HG02884 (cell line): ENCODE measurements around the gene CFDP1.

ENCODE experiments used
- ATAC-seq: cut with Tn5 transposase; IDR thresholded peaks from one replicate; pipeline ENCODE4 v1.9.1; 2021; ENCODE audit warnings: mild to moderate bottlenecking, moderate library complexity; ENCODE audit not compliant: unreplicated experiment

Gene CFDP1

DNA sequence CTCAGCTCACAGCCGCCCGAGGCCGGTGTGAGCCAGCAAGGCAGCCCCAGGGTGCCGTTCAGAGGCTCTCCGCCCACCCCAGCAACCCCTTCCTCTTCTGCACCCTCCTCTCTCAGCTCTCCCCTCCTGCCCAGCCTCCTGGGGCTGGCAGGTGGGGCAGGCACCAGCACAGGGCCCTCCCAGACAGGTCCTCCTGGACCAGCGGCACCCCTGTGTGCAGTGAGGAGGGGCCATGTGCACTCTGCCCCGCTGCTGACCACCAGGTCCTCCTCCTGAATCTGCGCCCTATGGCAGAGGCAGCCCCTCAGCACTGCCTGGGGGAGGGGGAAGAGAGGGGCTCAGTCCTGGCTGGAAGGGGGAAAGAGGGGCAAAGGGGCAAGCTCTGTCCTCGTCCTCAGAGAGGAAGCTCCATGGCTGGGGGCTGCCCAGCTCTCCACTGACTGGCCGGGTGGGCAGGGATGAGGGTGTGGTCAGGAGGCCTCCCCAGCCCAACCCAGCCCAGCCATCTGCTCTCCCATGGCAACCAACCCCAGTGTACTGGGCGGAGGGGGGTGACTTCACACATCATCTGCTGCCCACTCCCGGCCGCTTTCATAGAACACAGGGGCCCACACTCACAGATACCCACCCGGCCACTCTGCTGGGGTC is 176.5 kb downstream of the CFDP1 start:
- ATAC-seq = no peak

DNA sequence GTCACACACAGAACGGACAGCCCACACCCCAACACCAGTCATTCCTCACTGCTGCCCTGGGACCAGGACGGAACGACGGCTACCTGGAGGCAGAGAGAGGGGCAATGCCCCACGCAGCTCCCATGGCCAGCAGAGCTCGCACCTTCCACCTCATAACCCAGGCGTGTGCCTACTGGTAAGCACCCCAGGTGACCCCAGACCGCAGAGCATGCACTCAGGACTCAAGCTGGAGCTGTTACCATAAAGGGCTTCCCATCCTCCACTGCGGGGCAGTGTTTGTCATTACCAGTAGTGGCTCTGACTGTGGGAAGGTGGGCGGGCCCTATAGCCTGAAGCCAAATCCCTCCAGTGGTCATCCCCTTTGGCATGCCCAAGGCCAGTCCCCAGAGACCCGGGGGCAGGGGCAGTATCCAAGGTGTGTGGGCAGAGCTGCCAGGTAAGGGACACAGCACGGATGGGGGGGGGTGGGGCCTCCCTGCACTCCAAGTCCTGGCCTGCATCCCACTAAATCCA is 177.2 kb downstream of the CFDP1 start:
- no peak for ATAC-seq

DNA sequence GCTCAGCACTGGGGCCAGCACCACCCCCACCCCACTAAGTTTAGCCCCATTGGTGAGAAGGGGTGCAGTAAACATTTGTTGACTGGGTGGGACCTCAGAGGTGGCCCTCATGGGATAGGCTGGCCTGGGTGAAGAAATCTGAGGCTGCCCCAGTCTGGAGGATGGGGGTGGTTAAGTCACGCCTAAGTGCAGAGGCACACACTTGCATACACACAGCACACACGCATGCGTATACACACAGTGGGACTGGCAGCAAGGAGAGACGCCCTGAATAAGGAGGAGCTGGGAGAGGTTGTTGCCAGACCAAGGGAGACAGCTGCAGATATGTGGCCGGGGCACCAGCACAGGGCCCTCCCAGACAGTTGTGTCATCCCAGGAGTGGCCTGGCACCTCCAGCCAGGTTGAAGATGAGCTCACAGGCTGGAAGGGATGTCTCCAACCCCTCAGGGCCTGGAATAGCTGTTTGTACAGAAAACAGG is 178.9 kb downstream of the CFDP1 start:
- ATAC-seq = no peak

GRCh38 chr16:75252946-75253911 is 180.1 kb downstream of the CFDP1 start:
- no peak for ATAC-seq

- ATAC-seq = no peak
These were observed 181.0 kb downstream of the CFDP1 start for GRCh38 chr16:75252049-75252864.

DNA sequence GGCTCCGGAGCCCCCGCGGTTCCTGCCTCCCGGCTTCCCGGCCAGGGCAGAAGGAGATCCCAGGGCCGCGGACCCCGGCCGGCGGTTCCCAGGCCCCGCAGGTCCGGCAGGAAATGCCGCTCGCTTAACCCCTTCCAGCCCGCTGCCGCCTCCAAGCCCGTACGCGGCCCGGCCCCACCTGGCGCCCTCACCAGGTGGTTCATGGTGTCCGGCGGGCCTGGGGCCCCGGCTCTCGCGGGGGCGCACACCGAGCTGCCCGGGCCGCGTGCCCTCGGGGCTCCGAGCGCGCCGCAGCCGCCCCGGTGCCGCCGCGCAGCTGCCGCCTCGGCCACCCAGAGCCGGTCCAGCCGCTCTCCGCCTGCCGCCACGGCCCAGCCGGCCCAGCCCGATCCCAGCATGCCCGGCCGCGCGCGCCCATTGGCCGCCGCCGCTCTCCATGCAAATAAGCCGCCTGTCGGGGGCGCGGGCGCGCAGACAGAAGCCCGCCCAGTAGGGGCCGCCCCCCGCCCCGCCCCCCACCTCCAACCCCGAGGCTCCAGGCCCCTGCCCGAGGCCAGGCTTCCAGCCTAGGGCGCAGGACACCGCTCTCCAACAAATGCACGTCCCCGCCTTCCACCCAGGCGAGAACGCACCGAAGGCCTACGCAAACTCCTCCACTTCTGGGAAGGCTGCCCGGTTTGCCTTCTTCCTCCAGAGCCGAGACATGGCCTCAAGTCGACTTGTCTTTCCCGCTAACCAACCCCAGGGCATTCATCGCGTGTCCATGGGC is 181.8 kb downstream of the CFDP1 start, which contains the start of gene BCAR1:
BCAR1 (minus strand) TSS at position 345 of the 769 bp plus-strand sequence; CDS start at position 203, 142 bp downstream.
- ATAC-seq = peak; percentile 74

- ATAC-seq = peak; percentile 30
These were observed 182.5 kb downstream of the CFDP1 start for GRCh38 chr16:75250809-75251279.

DNA sequence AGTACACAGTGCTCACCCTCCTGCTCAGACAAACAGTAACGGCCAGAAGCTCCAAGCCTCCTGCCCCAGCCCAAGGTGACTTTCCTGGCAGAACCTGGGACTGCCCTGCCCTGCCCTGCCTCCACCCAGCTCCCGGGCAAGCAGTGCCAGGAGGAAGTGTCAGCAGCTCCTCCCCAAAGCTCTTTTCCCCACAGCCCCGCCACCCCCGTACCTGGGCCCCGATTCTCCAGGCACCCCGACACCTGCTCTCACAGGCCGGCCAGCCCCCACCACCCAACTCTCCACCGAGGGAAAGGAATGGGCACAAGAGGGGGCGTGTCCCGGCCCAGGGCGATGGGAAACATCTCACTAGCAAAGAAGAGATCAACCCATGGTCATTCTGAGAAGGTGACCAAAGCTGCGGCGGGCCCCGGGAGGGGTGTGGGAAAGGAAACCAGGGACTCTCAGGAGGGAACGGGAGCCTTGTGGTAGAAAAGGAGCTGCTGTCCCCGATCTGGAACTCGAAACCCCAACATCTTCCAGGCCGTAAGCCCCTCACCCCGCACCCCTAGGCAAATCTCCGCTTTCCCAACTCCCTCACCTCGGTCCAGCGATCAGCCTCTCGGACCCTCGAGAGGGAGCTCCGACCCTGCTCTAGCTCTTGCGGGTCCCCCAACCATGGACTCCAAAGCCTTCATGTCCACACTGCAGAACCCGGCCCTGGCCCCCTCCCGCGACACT is 183.1 kb downstream of the CFDP1 start:
- ATAC-seq = no peak

- ATAC-seq = no peak
These were observed 183.9 kb downstream of the CFDP1 start for GRCh38 chr16:75249441-75249840.

DNA sequence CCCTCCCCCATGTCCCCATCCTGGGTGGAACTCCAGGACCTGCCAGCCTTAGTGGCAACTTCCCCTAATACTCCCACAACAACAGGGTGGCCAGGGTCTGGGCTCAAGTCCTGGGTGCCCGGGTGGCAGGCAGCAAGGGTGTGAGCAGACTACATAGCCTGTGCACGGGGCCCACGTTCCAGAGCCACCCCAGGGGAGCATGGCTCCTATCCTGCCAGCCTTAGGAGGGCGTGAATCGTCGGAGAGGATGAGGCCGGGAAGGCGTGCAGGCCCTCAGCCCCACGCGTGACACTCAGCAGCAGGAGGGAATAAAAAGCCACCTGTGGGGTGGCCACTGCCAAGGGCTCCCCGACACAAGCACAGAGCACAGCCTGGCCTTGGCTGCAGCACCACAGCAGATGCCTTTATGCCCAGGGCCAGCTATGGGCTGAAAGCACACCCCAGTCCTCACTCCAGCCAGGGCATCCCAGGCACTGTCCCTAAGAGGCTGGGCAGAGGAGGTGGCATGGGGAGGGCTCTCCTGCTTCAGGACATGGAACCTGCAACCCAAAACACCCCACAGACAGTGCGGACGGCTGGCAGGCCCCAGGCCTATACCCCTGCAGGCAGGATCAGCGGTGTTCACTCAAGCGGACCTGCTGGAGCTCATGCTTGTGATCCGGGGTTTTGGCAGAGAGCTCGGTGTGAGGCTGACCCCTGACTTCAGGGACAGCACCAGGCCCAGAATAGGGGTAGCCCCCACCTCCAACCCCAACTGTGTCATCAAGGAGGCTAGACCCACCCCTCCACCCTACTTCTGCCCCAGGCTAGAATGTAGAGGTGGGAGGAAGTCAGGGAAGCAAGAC is 184.5 kb downstream of the CFDP1 start:
- ATAC-seq = no peak

DNA sequence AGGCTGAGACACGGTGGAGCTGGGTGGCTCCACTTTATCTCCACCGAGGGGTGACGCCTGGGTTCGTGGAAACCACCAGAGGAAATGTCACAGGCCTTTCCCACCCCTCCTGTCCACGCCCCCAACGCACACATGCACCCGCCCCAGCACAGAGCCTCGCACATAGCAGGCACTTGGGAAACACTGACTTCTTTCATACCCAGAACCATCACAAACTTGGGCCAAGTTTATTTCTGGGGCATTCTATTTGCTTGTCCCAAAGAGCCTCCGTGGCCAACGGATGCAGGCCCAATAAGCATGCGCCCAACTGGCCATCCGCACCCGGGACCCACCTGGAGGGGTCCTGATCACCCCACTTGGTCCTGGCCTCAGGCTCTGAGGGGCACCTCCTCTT is 185.2 kb downstream of the CFDP1 start:
- ATAC-seq = no peak

DNA sequence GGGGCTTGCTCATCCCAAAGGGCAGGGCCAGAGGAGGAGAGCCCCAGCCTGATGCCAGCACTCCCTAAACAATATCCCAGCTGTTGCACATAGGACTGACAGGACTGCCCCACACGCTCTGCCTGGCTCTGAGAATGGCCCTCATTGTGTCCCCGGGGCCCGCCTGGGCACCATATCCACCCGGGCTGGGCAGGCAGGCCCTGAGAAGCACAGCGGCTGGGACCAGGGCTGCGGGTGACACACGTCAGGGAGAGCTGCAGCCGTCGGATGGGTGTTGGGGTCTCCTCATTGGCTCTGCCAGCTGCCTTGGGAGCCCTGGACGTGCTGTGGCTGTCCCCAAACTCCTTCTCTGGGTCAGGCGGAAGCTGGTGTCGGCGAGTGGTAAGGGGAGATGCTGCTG is 186.1 kb downstream of the CFDP1 start:
- ATAC-seq = no peak

DNA sequence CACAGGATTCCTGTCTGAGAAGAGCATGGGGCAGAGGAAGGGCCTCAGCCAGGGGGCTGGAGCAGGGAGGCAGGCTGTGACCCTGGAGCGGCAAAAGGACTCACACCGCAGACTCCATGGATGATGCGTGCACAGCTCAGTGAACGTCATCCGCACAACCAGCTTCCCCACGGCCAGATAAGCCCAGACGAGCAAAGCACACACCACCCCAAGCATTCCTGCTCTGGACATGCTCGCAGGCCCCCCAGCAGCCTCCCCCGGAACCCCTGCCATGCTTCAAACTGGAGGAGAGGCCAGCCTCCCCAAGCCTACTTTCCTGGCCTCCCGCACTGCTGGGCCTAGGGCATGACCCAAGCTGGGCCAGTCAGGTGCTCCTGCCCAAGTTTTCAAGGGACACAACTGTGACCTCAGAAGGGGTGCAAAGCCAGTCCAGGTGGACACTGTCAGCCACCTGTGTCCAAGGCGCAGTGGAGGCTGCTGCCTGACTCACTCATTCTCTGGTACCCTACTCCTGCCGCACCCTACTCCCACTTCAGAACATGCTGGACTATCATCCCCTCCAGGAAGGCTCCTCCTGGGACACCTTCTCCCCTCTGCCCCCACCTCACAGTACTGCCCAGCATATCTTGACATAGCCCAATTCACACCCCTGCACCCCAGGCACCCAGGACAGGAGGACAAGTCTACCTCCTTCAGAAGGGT is 186.6 kb downstream of the CFDP1 start:
- ATAC-seq = no peak

DNA sequence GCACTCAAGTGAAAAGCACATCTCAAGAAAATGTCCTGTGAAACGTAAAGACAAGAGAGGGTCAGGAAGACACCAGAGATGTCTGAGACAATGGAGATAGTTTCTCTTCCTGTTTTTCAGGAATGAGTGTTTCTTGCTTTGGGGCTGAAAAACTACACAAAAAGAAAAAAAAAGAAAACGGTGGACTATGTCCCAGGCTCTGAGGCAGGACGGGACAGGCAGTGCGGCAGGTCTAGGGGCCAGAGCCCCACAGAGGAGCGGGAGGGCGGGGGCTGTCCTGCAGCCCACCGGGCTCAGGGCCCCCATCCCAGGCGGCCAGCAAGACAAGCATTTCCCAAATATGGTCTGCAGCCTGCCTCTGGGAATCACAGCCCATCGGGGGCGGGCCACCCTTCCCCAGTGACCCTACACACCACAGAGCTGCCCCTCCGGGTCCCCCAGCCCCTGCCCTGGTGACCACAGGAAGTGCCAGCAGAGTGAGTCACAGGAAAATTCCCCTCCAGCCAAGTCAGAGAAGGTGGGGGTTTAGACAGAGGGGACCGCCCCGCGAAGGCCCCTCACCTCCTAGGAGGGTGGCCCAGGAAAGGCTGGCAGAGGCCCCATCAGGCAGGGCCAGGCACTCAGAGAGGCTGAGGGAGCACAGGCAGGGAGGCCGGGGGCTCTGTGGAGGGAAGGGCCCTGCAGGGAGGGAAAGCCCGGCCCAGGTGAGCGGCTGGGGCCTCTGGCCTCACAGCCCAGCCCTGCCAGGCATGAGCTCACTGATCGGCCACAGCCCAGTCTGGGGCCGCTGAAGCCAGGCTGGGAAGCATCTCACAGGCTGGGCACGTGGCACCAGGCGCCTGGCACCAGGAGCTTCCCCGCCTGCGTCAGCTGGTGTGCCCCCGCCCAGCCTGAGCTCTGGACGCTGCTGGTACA is 188.2 kb downstream of the CFDP1 start:
- ATAC-seq = peak; percentile 44

- ATAC-seq = no peak
These were observed 189.0 kb downstream of the CFDP1 start for GRCh38 chr16:75244225-75244809.
